NT2/D1 (cell line): ENCODE data around the gene C10orf71.

Experiments
- YY1 ChIP-seq: IDR thresholded peaks from 2 replicates; pipeline ENCODE4 v1.6.1; 2011; ENCODE audit not compliant: insufficient read length, insufficient read depth
- ZNF274 ChIP-seq: IDR thresholded peaks from 2 replicates; pipeline ENCODE4 v1.6.1; 2011; ENCODE audit warnings: mild to moderate bottlenecking, low read depth, low read length

GRCh38 chr10:49366460-49366859 lies 67.5 kb downstream of the C10orf71 start:
- no peak for TF ChIP-seq ZNF274
- no peak for TF ChIP-seq YY1
